WERI-Rb-1 (cell line): Measurements from ENCODE around the gene CCDC34.

Source experiments
- DNase-seq: peaks from one replicate; pipeline ENCODE4 v3.0.0-alpha.2; 2020
- H3K27ac ChIP-seq: fragments of 250-450 bp; sonication (Bioruptor Pico); 2 replicates; pipeline ENCODE4 v1.5.1; 2020; ENCODE audit warnings: mild to moderate bottlenecking, moderate library complexity
- H3K27me3 ChIP-seq: fragments of 250-450 bp; sonication (Bioruptor Pico); 2 replicates; pipeline ENCODE4 v1.5.1; 2021; ENCODE audit warnings: mild to moderate bottlenecking, low read depth, moderate library complexity; ENCODE audit not compliant: insufficient read depth, severe bottlenecking
- H3K36me3 ChIP-seq: fragments of 250-450 bp; sonication (Bioruptor Pico); 2 replicates; pipeline ENCODE4 v1.5.1; 2020; ENCODE audit warnings: mild to moderate bottlenecking, moderate library complexity
- H3K4me3 ChIP-seq: 2 replicates; pipeline ENCODE4 v1.5.1; 2011; ENCODE audit warnings: low read depth, mild to moderate bottlenecking, control low read depth, low read length
- H3K9me3 ChIP-seq: fragments of 250-450 bp; sonication (Bioruptor Pico); 2 replicates; pipeline ENCODE4 v1.5.1; 2021; ENCODE audit warnings: mild to moderate bottlenecking, moderate library complexity; ENCODE audit not compliant: severe bottlenecking
- TF ChIP-seq, protein P1 (sequence below): IDR thresholded peaks from 2 replicates; pipeline ENCODE4 v1.5.1; 2011; ENCODE audit warnings: low read depth, mild to moderate bottlenecking, control low read depth, inconsistent platforms, low read length

Gene CCDC34

DNA sequence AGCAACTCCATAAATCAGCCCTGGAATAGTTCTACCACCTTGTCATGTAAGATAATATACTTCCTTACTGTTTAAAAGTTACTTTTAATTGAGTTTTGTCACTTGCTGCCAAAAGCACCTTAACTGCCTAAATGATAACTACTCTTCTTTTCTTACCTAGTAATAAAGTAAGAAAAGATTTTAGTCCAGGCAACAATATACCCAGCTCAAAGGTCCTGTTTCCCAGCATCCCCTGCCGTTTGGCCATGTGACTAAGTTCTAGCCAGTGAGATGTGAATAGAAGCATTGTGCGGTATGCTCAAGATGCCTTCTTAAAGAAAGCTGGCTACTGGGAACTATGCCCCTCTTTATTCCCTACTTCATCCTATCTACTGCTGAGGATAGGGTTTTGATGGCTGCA lies 39.4 kb upstream of the CCDC34 start:
- Histone ChIP-seq H3K27ac (no peak overlapping the region), H3K9me3 (no peaks in the 10 kb centered on the region), H3K27me3 (no peaks in the 10 kb centered on the region), H3K36me3 (no peaks in the 10 kb centered on the region), H3K4me3 (no peak overlapping the region)
- TF ChIP-seq, protein P1, sequence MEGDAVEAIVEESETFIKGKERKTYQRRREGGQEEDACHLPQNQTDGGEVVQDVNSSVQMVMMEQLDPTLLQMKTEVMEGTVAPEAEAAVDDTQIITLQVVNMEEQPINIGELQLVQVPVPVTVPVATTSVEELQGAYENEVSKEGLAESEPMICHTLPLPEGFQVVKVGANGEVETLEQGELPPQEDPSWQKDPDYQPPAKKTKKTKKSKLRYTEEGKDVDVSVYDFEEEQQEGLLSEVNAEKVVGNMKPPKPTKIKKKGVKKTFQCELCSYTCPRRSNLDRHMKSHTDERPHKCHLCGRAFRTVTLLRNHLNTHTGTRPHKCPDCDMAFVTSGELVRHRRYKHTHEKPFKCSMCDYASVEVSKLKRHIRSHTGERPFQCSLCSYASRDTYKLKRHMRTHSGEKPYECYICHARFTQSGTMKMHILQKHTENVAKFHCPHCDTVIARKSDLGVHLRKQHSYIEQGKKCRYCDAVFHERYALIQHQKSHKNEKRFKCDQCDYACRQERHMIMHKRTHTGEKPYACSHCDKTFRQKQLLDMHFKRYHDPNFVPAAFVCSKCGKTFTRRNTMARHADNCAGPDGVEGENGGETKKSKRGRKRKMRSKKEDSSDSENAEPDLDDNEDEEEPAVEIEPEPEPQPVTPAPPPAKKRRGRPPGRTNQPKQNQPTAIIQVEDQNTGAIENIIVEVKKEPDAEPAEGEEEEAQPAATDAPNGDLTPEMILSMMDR = no peak
- no peak for DNase-seq

DNA sequence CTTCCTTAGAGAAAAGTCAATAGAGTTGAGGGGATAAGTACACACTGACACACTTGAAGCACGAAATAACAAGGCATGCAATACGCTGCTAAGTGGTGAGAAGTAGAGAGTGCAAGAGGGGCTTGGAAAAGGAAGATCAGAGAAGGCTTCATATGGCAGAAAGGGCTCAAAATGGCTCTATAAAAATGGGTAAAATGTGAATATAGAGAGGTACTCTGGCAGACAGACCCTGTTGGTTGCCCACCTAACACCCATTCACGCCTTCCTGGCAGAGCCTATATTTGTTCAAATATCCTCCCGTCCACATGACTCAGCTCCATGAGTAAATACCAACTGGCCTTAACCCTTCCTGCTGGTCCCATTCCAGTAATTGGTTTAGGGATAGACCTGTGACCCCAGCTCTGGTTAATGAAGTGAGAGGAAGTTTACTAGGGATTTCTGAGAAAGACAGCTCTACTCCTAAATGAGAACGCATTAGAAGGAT lies 38.9 kb upstream of the CCDC34 start:
- TF ChIP-seq, protein P1 = no peak
- H3K27ac ChIP-seq = no peak overlapping the region
- H3K27me3 ChIP-seq = no peaks in the 10 kb centered on the region
- H3K9me3 ChIP-seq = no peaks in the 10 kb centered on the region
- no peaks in the 10 kb centered on the region for H3K36me3 ChIP-seq
- no peak for DNase-seq
- H3K4me3 ChIP-seq = no peak overlapping the region

DNA sequence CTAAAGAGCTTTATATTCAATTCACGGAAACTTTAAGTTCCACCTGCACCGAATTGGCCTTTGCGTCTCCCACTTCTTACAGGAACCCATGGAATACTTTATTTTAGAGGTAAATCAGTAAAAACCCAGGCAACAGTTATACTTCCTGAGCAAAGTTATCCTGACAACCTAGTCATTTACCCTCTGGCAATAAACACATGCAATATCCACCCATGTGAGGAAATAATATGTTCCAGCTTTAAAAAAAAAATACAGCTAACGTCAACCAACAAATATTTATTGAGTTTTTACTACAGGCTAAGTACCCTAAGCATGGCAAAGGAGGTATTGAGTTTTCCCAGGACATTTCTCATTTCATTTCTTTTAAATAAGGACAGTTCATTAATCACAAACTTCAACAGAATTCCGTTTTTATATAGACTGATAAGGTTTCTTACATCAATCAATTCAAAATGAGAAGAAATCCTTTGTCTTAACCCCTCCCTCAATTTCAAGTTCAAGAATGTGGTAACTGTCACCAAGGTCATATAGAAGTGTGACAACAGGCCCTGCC lies 38.3 kb upstream of the CCDC34 start:
- H3K36me3 ChIP-seq = no peaks in the 10 kb centered on the region
- TF ChIP-seq, protein P1 = no peak
- H3K9me3 ChIP-seq = no peaks in the 10 kb centered on the region
- no peaks in the 10 kb centered on the region for H3K27me3 ChIP-seq
- H3K4me3 ChIP-seq = no peak overlapping the region
- no peak for DNase-seq
- no peak overlapping the region for H3K27ac ChIP-seq

DNA sequence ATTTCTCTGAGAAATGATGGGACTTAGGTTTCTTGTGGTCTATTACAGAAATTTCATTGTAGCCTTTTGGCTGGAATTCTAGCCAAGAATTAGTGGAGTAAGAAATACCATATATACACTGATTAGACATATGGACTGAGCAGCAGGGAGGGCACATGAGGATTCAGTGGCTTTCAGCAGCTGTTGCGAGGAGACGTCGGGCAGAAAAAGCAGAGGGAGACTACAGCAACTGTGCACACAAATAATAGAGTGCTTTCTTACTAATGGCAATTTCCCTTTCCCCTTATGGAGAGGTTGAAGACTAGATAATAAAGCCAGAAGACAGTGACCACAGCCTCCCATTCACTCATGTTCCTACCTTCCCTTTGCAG lies 35.4 kb upstream of the CCDC34 start:
- Histone ChIP-seq H3K4me3 (no peak overlapping the region), H3K27me3 (no peaks in the 10 kb centered on the region), H3K9me3 (no peaks in the 10 kb centered on the region), H3K36me3 (no peaks in the 10 kb centered on the region), H3K27ac (peak overlapping the region; percentile 68)
- TF ChIP-seq, protein P1 = no peak
- DNase-seq = peak; percentile 68

DNA sequence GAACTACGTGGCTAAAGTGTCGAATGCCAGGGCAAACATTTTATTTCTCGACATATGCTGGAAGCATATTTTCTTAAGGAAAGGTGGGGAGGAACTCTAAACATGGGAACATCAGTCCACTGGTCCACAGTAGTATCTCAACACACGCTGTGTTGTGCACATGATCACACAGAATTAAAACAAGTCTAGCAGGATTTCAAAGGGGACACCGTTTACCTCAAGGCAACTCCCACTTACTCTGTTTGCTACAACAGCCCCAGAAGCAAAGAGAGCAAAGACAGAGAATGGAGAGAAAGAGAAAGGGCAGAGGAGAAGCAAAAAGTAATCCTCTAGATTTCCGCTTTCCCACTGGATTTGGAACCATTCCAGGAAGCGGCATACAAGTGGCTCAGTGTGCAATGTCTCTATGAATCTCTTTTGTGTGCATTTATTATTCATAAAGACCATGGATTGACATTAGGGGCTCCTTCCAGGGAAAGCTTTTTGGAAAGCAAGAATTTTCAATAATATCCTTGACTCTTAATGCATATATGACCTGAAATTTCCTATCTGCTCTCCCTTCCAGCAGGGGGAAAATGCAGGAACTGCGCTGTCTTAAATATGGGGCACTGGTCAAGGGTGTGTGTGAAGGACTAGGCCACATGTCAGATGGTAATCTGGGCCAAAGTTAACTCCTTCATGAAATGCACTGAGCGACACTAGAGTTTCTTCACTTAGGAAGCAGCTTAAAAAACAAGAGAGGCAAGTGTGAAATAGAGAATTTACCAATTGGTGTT lies 34.8 kb upstream of the CCDC34 start:
- Histone ChIP-seq H3K27me3 (no peaks in the 10 kb centered on the region), H3K36me3 (no peaks in the 10 kb centered on the region), H3K4me3 (no peak overlapping the region), H3K27ac (peak overlapping the region; percentile 68), H3K9me3 (no peaks in the 10 kb centered on the region)
- TF ChIP-seq, protein P1 = no peak
- DNase-seq = peak; percentile 43
